GM19238 (cell line): ENCODE measurements around the gene KCNA10.

Experiments
- DNase-seq: peaks from one replicate; pipeline ENCODE4 v3.0.0; 2011; ENCODE audit warnings: low spot score; ENCODE audit not compliant: insufficient read length

KCNA10 gene

GRCh38 chr1:110519125-110519810, at the start of gene KCNA10:
Gene KCNA10, minus strand, starts transcription at chr1:110519175. Its CDS starts 388 bp downstream, at chr1:110518787.
- DNase-seq, result no peak

DNA sequence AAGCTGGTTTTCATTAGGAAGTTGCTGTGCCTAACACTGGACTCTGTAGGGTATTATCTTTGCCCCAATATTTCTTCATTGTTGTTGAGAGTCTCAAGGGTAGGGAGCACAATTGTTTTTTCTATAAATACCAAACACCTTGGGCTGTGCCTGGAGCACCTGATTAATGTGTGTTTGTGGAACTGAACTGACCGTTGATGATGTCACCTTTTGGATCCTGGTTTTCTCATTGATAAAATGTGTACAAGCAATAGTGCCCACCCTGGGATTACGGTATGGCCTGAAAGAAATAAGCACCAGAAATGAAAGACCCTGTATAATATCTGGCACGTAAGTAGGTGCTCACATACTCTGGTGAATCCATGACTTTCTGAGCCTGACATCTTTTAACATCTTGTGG, 47.9 kb upstream of the KCNA10 start:
- DNase-seq, result no peak

GRCh38 chr1:110565565-110565964, 46.6 kb upstream of the KCNA10 start:
- no peak for DNase-seq

GRCh38 chr1:110563089-110563488, 44.1 kb upstream of the KCNA10 start:
- no peak for DNase-seq

DNA sequence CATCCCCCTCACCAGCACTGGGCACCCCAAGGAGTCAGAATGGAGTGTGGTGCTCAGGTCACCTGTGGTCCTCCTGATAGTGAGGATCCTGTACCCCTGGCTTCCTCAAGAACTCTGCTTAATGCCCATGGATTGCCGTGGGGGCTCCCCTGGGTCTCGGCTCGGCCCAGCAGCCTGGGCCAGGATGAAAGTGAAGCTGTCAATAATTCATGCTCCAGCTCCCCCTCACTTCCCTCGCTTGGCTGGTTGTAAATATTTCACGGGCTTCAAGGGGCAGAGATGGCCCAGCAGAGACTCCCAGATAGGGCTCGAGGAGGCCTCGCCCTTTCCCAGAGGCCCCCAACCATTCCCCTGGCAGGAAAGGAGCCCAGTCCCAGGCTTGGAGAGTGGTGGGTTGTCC, 42.6 kb upstream of the KCNA10 start:
- no peak for DNase-seq

DNA sequence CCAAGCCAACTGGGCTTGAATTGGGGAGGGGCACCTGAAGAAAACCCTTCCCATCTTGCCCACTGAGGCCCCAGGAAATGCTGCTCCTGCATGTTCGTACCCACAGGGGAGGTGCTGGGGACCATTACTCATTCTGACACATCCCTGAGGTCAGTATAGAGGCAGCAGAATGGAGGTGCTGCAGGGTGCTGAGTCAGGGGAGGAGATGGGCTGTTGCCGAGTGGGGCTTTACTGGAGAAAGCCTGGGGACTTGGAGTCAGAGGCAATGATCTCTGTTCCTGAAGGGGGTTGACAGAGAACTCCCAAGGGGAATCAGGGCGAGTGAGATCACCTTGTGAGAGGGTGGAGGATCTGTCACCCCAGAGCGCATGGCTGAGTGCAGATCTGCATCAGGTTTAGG, 40.2 kb upstream of the KCNA10 start:
- DNase-seq, result no peak

DNA sequence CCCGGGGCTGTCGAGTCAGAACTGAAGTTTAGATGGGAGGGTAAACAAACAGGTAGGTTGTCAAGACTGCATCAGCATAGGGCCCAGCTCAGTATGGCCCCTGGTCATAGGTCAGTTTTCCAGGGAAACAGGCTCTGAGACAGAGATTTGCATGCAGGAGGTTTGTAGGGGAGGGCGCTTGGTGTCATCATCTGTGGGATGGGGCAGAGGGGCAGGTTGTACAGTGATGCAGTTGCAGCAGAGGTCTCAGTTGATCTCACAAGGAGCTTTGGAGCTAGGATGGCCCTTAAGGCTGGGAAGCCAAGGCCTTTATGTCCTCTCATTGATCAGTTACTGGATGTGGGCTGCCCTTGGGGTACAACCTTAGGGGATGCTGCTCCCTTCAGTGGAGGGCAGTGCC, 38.5 kb upstream of the KCNA10 start:
- no peak for DNase-seq

DNA sequence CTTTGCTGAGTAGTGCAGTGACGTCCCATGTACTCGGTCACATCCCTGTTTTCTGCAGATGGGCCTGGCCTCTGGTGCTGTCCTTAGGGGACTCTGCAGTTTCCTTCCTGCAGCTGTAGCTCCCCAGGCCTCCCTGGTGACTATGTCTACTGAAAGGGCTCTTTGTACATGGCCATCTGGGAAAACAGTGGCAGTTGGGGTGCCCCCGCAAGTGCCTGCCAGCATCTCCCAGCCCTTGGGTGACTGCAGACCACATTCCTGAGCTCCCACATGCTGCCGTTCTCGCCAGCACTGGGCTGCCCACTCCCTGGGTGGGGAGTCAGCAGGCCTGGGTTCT, 37.5 kb upstream of the KCNA10 start:
- no peak for DNase-seq

- DNase-seq, result no peak
Observed at GRCh38 chr1:110555807-110556470, 37.0 kb upstream of the KCNA10 start.

- DNase-seq, result peak; percentile 54
Observed at GRCh38 chr1:110554871-110555801, 36.2 kb upstream of the KCNA10 start.

DNA sequence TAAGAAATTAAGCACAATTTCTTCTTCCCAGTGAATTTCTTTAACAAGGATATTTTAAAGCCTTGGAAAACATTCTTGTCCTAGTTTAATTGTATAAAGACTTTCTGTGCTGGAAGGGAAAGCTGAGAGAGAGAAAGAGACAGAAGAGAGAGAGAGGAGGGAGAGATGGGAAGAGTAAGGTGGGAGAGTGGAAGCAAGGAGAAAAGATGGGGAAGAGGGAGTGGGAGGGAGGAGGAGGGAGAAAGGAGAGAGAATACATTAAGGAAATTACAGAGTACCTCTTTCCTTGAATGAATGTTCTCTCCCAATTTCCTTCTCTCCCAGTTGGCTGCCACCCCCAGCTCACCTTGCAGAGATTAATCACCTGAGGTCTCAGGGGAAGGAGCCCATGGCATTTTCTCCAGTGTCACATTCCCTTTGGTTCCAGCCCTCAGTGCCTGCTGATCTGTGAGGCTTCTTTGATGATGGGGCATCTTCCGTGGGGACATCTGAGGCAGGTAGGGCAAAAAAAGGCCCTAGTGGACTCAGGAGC, 32.4 kb upstream of the KCNA10 start:
- no peak for DNase-seq

GRCh38 chr1:110549831-110550230, 30.9 kb upstream of the KCNA10 start:
- DNase-seq, result no peak

GRCh38 chr1:110548381-110548780, 29.4 kb upstream of the KCNA10 start:
- DNase-seq, result no peak

GRCh38 chr1:110547017-110547416, 28.0 kb upstream of the KCNA10 start:
- no peak for DNase-seq

DNA sequence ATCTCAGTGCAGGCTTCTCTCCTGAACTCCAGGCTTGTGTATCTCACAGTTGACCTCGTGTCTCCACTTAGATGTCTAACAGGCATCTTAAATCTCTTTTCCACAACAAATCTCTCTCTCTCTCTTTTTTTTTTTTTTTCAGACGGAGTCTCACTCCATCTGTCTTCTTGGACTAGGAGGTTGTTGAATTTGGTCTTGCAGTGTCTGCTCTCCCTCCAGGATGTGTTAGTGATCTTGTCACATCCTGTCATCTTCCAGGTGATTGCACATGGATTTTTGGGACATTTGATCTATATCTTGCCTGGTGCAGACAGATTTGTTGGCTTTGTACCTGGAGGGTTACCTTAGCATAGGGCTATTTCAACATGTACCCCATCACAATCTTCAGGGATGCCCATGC, 26.5 kb upstream of the KCNA10 start:
- DNase-seq, result no peak

DNA sequence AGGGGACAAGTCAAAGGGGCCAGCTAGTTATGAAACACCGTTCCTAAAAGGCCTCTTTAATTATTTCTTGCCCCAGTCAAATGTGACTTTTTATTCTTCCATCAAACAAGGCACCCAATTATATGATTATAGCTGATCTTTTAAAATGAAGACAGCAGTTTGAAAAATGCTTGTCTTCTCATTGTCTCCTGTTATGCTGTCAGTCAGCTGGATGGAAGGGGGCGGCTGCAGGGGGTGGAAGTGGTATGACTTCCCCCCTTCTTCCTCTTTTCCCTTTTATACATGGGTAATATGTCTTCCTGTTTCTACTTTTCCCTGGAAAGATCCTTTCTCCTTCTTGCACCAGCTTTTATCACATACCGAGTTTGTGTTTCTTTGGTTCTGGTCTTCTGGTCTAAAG, 25.8 kb upstream of the KCNA10 start:
- DNase-seq, result no peak

GRCh38 chr1:110542725-110543124, 23.8 kb upstream of the KCNA10 start:
- DNase-seq, result no peak

DNA sequence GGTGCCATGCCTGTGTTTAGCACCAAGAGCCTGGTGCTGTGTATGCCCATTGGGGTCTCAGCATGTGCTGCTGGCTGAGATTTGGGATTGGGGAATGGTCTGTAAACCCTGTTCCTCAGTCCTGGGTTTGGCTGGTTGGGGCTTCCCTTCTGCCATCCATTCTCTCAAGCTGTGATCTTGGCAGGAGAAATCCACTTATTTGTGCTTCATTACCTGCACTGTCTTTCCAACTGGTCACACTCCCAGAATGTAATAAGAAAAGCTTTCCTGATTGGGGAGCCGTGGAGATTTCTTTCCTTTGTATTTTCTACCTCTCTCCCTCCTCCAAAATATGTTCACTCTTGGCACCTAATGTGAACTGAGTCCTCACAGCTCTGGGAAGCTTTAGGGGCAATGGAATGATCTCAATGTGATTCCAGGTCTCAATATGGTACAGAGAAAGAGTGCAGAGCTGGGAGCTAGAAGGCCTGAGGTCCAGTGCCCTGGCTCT, 23.0 kb upstream of the KCNA10 start:
- no peak for DNase-seq

DNA sequence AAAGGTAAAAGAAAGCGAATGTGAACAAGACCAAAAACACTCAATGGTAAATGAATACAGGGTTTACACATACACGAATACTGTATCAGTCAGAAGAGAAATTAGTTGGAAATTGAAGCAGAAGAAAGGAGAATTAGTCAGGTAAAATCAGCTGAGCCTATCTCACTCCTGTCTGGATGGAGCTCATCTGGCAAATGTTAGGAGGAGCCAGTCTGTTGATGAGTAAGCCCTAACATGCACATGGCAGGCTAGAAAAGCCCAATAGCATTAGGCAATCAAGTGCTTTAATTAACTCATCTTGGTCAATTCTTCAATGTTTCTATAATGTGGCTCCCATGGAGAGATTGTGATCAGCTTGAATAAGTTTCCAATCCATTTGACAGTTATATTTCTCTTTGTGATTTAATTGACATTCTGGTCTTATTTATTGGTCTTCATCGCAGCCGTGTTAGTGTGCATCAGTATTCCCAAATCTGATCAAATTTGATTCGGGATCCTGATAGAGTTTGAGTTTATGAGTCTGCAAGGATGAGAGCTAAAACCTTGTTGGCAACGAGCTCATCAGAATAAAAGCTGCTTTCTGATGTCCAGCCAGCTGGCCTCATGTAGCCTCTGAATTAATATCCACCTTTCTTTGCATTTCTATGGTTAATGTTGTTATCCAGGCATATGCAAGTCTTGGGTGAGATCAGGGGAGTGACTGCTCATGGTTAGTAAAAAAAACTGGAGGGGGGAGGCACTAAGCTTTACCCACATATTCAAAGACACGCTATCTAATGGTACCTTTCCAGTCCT, 22.1 kb upstream of the KCNA10 start:
- DNase-seq, result no peak

DNA sequence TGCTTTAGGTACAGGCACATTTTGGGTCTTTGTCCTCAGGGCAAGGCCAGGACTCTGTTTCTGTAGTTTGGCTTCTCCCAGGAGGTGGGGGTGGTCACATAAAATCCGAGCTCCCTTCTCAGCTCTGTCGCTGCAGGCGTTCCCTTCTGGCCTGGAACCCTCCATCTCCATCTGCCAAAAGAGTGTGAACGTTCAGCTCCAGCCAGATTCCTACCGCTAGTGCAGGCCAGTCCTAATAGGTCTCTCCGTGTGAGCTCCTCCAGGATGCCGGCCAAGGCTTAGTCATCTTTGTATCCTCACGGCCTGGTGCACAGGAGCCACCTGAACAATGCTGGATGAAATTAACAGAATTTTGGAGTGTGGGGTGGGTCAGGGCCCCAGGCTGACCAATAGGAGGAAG, 19.9 kb upstream of the KCNA10 start:
- DNase-seq, result no peak

- no peak for DNase-seq
Observed at GRCh38 chr1:110538075-110538474, 19.1 kb upstream of the KCNA10 start.
